NCI-H1105 (cell line): ENCODE data around the gene ARG2.

Experiments used
- DNase-seq: peaks from one replicate; lab custom pipeline; 2025; lab: John Stamatoyannopoulos, UW

Gene ARG2

DNA sequence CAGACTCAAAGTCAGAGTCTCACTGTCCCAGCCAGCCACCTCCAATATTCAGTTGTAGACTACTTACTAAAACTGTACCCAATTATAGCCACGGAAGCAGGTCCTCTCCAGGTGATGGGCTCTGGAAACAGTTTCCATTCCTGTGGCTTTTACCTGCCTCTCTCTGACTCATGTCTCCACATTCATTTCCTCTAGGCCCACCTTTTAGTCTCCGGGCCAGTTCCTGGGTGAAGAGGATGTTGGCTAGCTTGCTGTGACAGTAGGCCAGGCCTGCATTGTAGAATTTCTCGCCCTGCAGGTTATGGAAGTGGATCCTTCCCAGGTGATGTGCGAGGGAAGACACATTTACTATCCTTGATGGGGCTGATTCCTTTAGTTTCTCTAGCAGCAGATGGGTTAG, 70.3 kb downstream of the ARG2 start:
- no peak for DNase-seq

DNA sequence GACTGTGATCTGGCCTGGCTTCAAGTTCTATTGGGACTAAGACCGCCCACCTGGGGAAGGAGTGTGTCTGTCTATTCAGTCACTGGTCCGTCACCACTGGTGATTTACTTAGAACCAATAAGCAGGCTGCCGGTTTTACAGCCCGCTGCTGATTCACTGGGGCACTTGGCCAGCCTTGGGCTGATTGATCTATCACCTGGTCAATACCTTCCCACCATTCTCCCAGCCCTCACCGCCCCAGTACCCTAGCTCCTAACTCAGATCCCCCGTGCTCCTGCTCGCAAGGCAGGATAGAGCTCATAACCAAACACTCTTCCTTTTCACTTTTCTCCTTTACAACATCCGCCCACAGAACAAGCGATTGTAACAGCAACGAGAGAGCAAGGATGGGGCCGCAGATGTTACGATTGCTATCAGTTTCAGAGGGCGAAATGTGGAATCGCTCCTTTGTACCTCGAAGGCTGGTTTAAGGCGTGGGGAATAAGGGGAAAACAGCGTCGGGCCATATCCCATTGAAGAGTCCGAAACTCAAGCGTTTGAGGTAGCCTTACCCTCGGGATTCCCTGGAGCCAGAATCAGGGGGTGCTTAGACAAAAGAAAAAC, 75.2 kb downstream of the ARG2 start:
- peak; percentile 92 for DNase-seq

DNA sequence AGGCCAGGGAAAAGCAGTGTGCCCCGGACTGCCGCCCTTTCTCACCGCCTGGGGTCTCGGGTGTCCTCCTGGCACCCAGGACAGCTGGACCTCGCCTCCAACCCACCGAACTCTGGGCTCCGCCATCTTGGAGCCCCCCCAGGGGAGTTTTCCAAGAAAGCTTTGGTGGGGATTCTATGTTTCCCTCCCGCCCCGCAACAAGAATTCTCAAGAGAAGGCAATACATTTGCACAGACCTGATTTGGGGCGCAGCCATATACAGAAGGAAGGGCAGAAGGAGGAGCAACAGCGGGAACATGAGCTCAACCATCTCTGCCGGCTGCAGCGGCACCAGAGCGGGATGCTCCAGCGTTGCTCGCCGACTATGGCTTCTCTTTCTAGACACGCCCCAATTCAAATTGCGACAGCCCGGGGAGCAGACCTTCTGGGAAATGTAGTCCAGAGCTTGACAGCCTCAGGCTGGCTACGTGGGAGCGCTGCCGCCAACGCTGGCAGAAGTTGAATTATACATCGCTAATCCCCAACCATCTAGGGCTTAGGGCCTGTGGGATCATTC, 75.8 kb downstream of the ARG2 start, which contains the start of gene RDH11:
Gene RDH11, minus strand, starts transcription at position 371 of the 556 bp plus-strand sequence. Its CDS starts 61 bp downstream, at position 310.
- peak; percentile 93 for DNase-seq

DNA sequence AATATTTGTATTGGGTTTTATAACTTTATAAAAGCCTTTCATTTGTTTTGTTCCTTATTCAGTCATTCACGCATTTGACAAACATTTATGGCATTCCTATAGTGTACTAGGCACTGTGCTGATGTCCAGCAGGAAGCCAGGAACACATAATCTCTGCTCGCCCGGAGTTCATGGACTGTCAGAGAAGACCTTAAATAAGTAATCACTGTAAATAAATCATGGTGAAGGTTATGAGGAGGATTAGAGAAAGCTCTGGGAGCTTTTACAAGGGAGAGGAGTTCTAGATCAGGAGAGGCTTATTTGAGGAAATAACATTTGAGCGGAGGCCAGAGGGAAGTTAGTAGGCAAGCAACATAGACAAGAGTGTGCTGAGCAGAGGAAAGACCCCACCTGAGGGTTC, 77.3 kb downstream of the ARG2 start:
- DNase-seq, result no peak

DNA sequence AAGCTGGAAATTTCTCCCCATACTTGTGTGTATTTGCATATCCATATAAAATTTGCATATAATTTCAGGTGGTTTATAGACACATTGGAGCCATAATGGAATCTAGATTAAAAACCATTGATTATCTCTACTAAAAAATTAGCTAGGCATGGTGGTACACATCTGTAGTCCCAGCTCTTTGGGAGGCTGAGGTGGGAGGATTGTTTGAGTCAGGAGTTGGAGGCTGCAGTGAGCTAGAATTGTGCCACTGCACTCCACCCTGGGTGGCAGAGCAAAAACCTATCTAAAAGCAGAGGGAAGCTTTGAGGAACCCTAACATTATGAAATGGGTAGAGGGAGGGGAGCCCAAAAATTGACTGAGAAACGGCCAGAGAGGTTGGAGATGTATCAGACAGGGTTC, 78.5 kb downstream of the ARG2 start:
- DNase-seq, result no peak
